ENCODE results near the gene PROZ. TPM values are rescaled to one million over a fixed set of nuclear protein-coding genes. Genes with fewer than 3 reads are reported as not detected.

The PROZ gene
- total RNA-seq, 1 experiment from 2014 or later = not detected

DNA sequence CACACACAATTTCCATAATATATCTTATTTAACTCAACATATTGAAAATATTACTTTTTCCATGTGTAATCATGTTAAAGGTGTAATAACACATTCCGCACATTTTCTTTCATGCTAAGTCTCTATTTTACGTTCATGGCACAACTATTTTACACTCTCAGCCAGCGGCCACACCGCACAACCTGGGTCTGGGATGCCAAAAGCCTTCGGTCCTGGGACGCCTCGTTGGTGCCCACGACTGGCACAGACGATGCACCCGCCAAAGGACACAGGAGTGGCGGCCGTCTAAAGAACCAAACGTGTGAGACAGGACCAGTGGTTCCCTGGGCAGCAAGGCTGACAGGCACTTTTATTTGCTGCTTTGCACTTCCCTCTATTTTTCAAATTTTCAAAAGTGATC is 10.0 kb upstream of the PROZ start:
- DNase-seq (ENCODE audit: low read depth, low spot score) (no peak), ATAC-seq (no peak)
- Histone ChIP-seq H3K27ac (ENCODE audit: low read depth, low read length) (no peak overlapping the region), H3K4me3 (replicated peaks in 1 of 2; ENCODE audit: low read depth in 1 of 2, low read length in 2 of 2) (no peak overlapping the region), H3K9me2 (ENCODE audit: insufficient read depth) (no peaks in the 10 kb centered on the region), H3K4me2 (ENCODE audit: low read length) (no peak overlapping the region), H2AFZ (ENCODE audit: low read depth, low read length, poor library complexity, severe bottlenecking) (no peak overlapping the region), H3K9ac (ENCODE audit: low read length) (no peak overlapping the region), H3K36me3 (ENCODE audit: control insufficient read depth in 1 of 2, insufficient read depth in 2 of 2, low read length in 2 of 2) (no peaks in the 10 kb centered on the region), H3K9me3 (ENCODE audit: control insufficient read depth in 1 of 2, insufficient read depth in 1 of 2, low read depth in 1 of 2, low read length in 2 of 2) (no peaks in the 10 kb centered on the region), H3K27me3 (ENCODE audit: insufficient read depth, low read length) (no peaks in the 10 kb centered on the region), H4K20me1 (ENCODE audit: insufficient read depth) (no peaks in the 10 kb centered on the region), H3K4me1 (ENCODE audit: control insufficient read depth in 1 of 2, insufficient read depth in 2 of 2, low read length in 2 of 2) (peaks cover 2 to 7% of the 10 kb centered on the region in 2 experiments), H3K79me2 (ENCODE audit: insufficient read depth, low read length) (no peaks in the 10 kb centered on the region)
- intact Hi-C loops (cut with micrococcal nuclease) = no loop called here
- TF ChIP-seq, protein P1, sequence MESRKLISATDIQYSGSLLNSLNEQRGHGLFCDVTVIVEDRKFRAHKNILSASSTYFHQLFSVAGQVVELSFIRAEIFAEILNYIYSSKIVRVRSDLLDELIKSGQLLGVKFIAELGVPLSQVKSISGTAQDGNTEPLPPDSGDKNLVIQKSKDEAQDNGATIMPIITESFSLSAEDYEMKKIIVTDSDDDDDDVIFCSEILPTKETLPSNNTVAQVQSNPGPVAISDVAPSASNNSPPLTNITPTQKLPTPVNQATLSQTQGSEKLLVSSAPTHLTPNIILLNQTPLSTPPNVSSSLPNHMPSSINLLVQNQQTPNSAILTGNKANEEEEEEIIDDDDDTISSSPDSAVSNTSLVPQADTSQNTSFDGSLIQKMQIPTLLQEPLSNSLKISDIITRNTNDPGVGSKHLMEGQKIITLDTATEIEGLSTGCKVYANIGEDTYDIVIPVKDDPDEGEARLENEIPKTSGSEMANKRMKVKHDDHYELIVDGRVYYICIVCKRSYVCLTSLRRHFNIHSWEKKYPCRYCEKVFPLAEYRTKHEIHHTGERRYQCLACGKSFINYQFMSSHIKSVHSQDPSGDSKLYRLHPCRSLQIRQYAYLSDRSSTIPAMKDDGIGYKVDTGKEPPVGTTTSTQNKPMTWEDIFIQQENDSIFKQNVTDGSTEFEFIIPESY (IDR thresholded peaks at IDR 0.05; ENCODE audit: extremely low read depth, insufficient replicate concordance, low read length) = no peak
- no peak for TF ChIP-seq JUND (IDR thresholded peaks at IDR 0.05)
- TF ChIP-seq POLR2AphosphoS5 (IDR thresholded peaks at IDR 0.05; ENCODE audit: low read depth, low read length) = no peak
- TF ChIP-seq, protein P2, sequence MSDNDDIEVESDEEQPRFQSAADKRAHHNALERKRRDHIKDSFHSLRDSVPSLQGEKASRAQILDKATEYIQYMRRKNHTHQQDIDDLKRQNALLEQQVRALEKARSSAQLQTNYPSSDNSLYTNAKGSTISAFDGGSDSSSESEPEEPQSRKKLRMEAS (IDR thresholded peaks at IDR 0.05) = no peak
- TF ChIP-seq ZFX (IDR thresholded peaks at IDR 0.05) = no peak
- TF ChIP-seq, protein P3, sequence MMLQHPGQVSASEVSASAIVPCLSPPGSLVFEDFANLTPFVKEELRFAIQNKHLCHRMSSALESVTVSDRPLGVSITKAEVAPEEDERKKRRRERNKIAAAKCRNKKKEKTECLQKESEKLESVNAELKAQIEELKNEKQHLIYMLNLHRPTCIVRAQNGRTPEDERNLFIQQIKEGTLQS (IDR thresholded peaks at IDR 0.05) = no peak
- TF ChIP-seq FOSL1 (IDR thresholded peaks at IDR 0.05; ENCODE audit: low read depth) = no peak
- TF ChIP-seq, protein P4, sequence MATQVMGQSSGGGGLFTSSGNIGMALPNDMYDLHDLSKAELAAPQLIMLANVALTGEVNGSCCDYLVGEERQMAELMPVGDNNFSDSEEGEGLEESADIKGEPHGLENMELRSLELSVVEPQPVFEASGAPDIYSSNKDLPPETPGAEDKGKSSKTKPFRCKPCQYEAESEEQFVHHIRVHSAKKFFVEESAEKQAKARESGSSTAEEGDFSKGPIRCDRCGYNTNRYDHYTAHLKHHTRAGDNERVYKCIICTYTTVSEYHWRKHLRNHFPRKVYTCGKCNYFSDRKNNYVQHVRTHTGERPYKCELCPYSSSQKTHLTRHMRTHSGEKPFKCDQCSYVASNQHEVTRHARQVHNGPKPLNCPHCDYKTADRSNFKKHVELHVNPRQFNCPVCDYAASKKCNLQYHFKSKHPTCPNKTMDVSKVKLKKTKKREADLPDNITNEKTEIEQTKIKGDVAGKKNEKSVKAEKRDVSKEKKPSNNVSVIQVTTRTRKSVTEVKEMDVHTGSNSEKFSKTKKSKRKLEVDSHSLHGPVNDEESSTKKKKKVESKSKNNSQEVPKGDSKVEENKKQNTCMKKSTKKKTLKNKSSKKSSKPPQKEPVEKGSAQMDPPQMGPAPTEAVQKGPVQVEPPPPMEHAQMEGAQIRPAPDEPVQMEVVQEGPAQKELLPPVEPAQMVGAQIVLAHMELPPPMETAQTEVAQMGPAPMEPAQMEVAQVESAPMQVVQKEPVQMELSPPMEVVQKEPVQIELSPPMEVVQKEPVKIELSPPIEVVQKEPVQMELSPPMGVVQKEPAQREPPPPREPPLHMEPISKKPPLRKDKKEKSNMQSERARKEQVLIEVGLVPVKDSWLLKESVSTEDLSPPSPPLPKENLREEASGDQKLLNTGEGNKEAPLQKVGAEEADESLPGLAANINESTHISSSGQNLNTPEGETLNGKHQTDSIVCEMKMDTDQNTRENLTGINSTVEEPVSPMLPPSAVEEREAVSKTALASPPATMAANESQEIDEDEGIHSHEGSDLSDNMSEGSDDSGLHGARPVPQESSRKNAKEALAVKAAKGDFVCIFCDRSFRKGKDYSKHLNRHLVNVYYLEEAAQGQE (IDR thresholded peaks at IDR 0.05; ENCODE audit: low read depth) = no peak
- TF ChIP-seq EZH2 (IDR thresholded peaks at IDR 0.05) = no peak
- no peak for TF ChIP-seq CEBPB (IDR thresholded peaks at IDR 0.05; ENCODE audit: low read depth)
- TF ChIP-seq EZH2phosphoT487 (IDR thresholded peaks at IDR 0.05; ENCODE audit: borderline replicate concordance) = no peak
- TF ChIP-seq ZNF274 (IDR thresholded peaks at IDR 0.05; ENCODE audit: low read depth, low read length) = no peak
- TF ChIP-seq ELF1 (IDR thresholded peaks at IDR 0.05; ENCODE audit: borderline replicate concordance, low read depth) = no peak
- ChIA-PET CTCF (no interaction called here), RAD21 (ENCODE audit: low non-redundant PET in 1 of 2, low total read pairs in 2 of 2, uncharacterized antibody in 2 of 2, unreplicated experiment in 2 of 2) (no interaction called here), POLR2A (no interaction called here)
- no TSS peak for BruUV-seq (replicated peaks)

All from HCT116 (cell line).